H9 (cell line): ENCODE measurements around the gene C13orf46. TPM values are rescaled to one million over a fixed set of nuclear protein-coding genes. Genes with fewer than 3 reads are reported as not detected.

Source experiments
- DNase-seq: peaks from one replicate; pipeline ENCODE4 v3.0.0-alpha.2; 2017
- H2AFZ ChIP-seq: one replicate; pipeline ENCODE4 v1.6.1; 2013; ENCODE audit warnings: mild to moderate bottlenecking, low read length, control low read depth, moderate library complexity
- H2AK5ac ChIP-seq: 2 replicates; pipeline ENCODE4 v1.6.1; 2013; ENCODE audit warnings: low read length, control low read depth, mixed read lengths; ENCODE audit not compliant: insufficient read length
- H2BK120ac ChIP-seq: one replicate; pipeline ENCODE4 v1.6.1; 2013; ENCODE audit warnings: low read depth, mild to moderate bottlenecking, low read length, control low read depth, inconsistent platforms; ENCODE audit not compliant: poor library complexity, severe bottlenecking
- H2BK12ac ChIP-seq: 2 replicates; pipeline ENCODE4 v1.6.1; 2013; ENCODE audit warnings: low read length, control low read depth, mixed read lengths, low read depth; ENCODE audit not compliant: insufficient read length
- H2BK15ac ChIP-seq: 2 replicates; pipeline ENCODE4 v1.6.1; 2013; ENCODE audit warnings: low read depth, low read length, control low read depth
- H2BK20ac ChIP-seq: one replicate; pipeline ENCODE4 v1.6.1; 2013; ENCODE audit warnings: low read depth, mild to moderate bottlenecking, low read length, control low read depth, inconsistent platforms; ENCODE audit not compliant: poor library complexity, severe bottlenecking
- H2BK5ac ChIP-seq: 2 replicates; pipeline ENCODE4 v1.6.1; 2013; ENCODE audit warnings: low read length, control low read depth, mixed read lengths; ENCODE audit not compliant: insufficient read length
- H3K14ac ChIP-seq: 2 replicates; pipeline ENCODE4 v1.6.1; 2013; ENCODE audit warnings: low read length, control low read depth; ENCODE audit not compliant: insufficient read depth
- H3K18ac ChIP-seq: 2 replicates; pipeline ENCODE4 v1.6.1; 2013; ENCODE audit warnings: low read depth, mild to moderate bottlenecking, mixed read lengths, low read length, control low read depth; ENCODE audit not compliant: insufficient read length
- H3K23ac ChIP-seq: 2 replicates; pipeline ENCODE4 v1.6.1; 2013; ENCODE audit warnings: low read length, control low read depth, mixed read lengths, low read depth; ENCODE audit not compliant: insufficient read length
- H3K23me2 ChIP-seq: 2 replicates; pipeline ENCODE4 v1.6.1; 2013; ENCODE audit warnings: low read depth, mild to moderate bottlenecking, mixed read lengths, low read length, control low read depth; ENCODE audit not compliant: insufficient read length, poor library complexity, severe bottlenecking
- H3K27ac ChIP-seq: 2 replicates; pipeline ENCODE4 v1.5.1; 2013; ENCODE audit warnings: low read length, control low read depth, mixed read lengths, low read depth; ENCODE audit not compliant: insufficient read length
- H3K27me3 ChIP-seq: 2 replicates; pipeline ENCODE4 v1.6.1; 2013; ENCODE audit warnings: low read length, control low read depth, inconsistent platforms; ENCODE audit not compliant: insufficient read depth
- H3K4ac ChIP-seq: 2 replicates; pipeline ENCODE4 v1.6.1; 2013; ENCODE audit warnings: low read depth, mild to moderate bottlenecking, control low read depth, inconsistent platforms, low read length, moderate library complexity
- H3K4me1 ChIP-seq: 2 replicates; pipeline ENCODE4 v1.6.1; 2013; ENCODE audit warnings: low read length, control low read depth, inconsistent platforms; ENCODE audit not compliant: insufficient read depth
- H3K4me2 ChIP-seq: 2 replicates; pipeline ENCODE4 v1.6.1; 2013; ENCODE audit warnings: low read length, control low read depth, mixed read lengths; ENCODE audit not compliant: insufficient read length, insufficient read depth
- H3K56ac ChIP-seq: 2 replicates; pipeline ENCODE4 v1.6.1; 2013; ENCODE audit warnings: low read depth, mild to moderate bottlenecking, mixed read lengths, low read length, control low read depth; ENCODE audit not compliant: insufficient read length
- H3K79me1 ChIP-seq: 2 replicates; pipeline ENCODE4 v1.6.1; 2013; ENCODE audit warnings: low read depth, mild to moderate bottlenecking, moderate library complexity, low read length, control low read depth, inconsistent platforms; ENCODE audit not compliant: insufficient read depth, poor library complexity, severe bottlenecking
- H3K79me2 ChIP-seq: 2 replicates; pipeline ENCODE4 v1.6.1; 2013; ENCODE audit warnings: low read length, control low read depth, inconsistent platforms; ENCODE audit not compliant: insufficient read depth
- H3K9ac ChIP-seq: 2 replicates; pipeline ENCODE4 v1.6.1; 2013; ENCODE audit warnings: low read length, control low read depth, mixed read lengths; ENCODE audit not compliant: insufficient read length; ENCODE audit errors: extremely low read depth
- H3K9me3 ChIP-seq: one replicate; pipeline ENCODE4 v1.6.1; 2013; ENCODE audit warnings: low read depth, low read length, inconsistent platforms; ENCODE audit not compliant: control insufficient read depth
- H3T11ph ChIP-seq: one replicate; pipeline ENCODE4 v1.6.1; 2013; ENCODE audit warnings: mild to moderate bottlenecking, low read length, control low read depth, inconsistent platforms
- H4K20me1 ChIP-seq: one replicate; pipeline ENCODE4 v1.6.1; 2013; ENCODE audit not compliant: control insufficient read depth, insufficient read length, insufficient read depth
- H4K5ac ChIP-seq: 2 replicates; pipeline ENCODE4 v1.6.1; 2013; ENCODE audit warnings: low read depth, mild to moderate bottlenecking, mixed read lengths, low read length, control low read depth; ENCODE audit not compliant: insufficient read length
- H4K8ac ChIP-seq: replicated peaks from 2 replicates; pipeline ENCODE4 v1.6.1; 2013; ENCODE audit warnings: low read length, control low read depth, mixed read lengths, low read depth; ENCODE audit not compliant: insufficient read length
- H4K91ac ChIP-seq: 2 replicates; pipeline ENCODE4 v1.6.1; 2013; ENCODE audit warnings: low read depth, mild to moderate bottlenecking, moderate library complexity, mixed read lengths, low read length, control low read depth; ENCODE audit not compliant: insufficient read length
- H3K27ac Mint-ChIP-seq, 3 experiments: 2 replicates in 2 of 3; 3 replicates in 1 of 3; pipeline ENCODE4 v1.8.0; 2020 to 2021; ENCODE audit warnings: mixed read lengths in 3 of 3, mild to moderate bottlenecking in 1 of 3, moderate library complexity in 1 of 3
- H3K27me3 Mint-ChIP-seq: 2 replicates; pipeline ENCODE4 v1.8.0; 2021; ENCODE audit warnings: low read depth, mild to moderate bottlenecking, moderate library complexity, mixed read lengths
- H3K36me3 Mint-ChIP-seq, 3 experiments: 2 replicates in 2 of 3; 3 replicates in 1 of 3; pipeline ENCODE4 v1.8.0; 2020 to 2021; ENCODE audit warnings: low read depth in 3 of 3, mixed read lengths in 3 of 3; ENCODE audit not compliant: insufficient read depth in 1 of 3
- H3K4me1 Mint-ChIP-seq, 2 experiments: 2 replicates each; pipeline ENCODE4 v1.8.0; 2020; ENCODE audit warnings: mixed read lengths in 2 of 2
- H3K4me3 Mint-ChIP-seq, 2 experiments: 2 replicates in 1 of 2; 3 replicates in 1 of 2; pipeline ENCODE4 v1.8.0; 2020 to 2021; ENCODE audit warnings: mild to moderate bottlenecking in 2 of 2, mixed read lengths in 2 of 2, moderate library complexity in 1 of 2
- H3K9me3 Mint-ChIP-seq, 2 experiments: 2 replicates in 1 of 2; 3 replicates in 1 of 2; pipeline ENCODE4 v1.8.0; 2020; ENCODE audit warnings: mild to moderate bottlenecking in 2 of 2, mixed read lengths in 2 of 2, moderate library complexity in 1 of 2
- WGBS: extraction: QIAGEN DNeasy Blood & Tissue Kit; methylation state at CpG from one replicate; pipeline ENCODE4 v1.1.7; 2013; ENCODE audit warnings: missing lambda C conversion rate, low lambda C conversion rate, mixed read lengths; ENCODE audit not compliant: insufficient read length; ENCODE audit errors: extremely low coverage; 5-methylcytosine and 5-hydroxymethylcytosine counted together
- total RNA-seq: library from RNA; stranded (reverse); gene quantifications from 2 replicates; pipeline ENCODE4 v1.2.1, GENCODE V29; 2021
- TF ChIP-seq, protein P1 (sequence below): fragments of 200-600 bp; sonication (generic); conservative IDR thresholded peaks from 3 replicates; pipeline ENCODE4 v1.8.0; 2021; ENCODE audit warnings: antibody characterized with exemption, mild to moderate bottlenecking

Gene C13orf46
- total RNA-seq, 1 experiment from 2014 or later: 0.55 TPM

DNA sequence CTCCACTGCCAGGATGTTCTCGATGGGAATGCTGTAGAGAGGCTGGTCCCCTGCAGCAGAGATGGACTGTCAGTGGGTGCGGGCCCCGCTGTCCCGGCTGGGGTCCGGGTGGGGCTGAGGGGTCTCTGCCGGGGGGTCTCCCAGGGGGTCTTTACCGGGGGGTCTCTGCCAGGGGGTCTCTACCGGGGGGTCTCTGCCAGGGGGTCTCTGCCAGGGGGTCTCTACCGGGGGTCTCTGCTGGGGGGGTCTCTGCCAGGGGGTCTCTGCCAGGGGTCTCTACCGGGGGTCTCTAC is 25.7 kb upstream of the C13orf46 start:
- Histone ChIP-seq H3T11ph (no peak overlapping the region), H3K18ac (no peak overlapping the region), H2AFZ (no peak overlapping the region), H3K9me3 (no peaks in the 10 kb centered on the region), H3K14ac (no peak overlapping the region), H2BK120ac (no peak overlapping the region), H2BK15ac (no peak overlapping the region), H3K4ac (no peak overlapping the region), H3K9ac (no peak overlapping the region), H3K56ac (no peak overlapping the region), H3K4me1 (no peaks in the 10 kb centered on the region), H4K5ac (no peak overlapping the region), H2BK20ac (no peak overlapping the region), H3K23ac (no peak overlapping the region), H2BK5ac (no peak overlapping the region), H2AK5ac (no peak overlapping the region), H3K27ac (no peak overlapping the region), H3K27me3 (no peaks in the 10 kb centered on the region), H2BK12ac (no peak overlapping the region), H3K4me2 (no peak overlapping the region), H4K91ac (no peak overlapping the region), H3K23me2 (no peaks in the 10 kb centered on the region), H3K79me1 (no peaks in the 10 kb centered on the region), H3K79me2 (no peaks in the 10 kb centered on the region), H4K8ac (no peak overlapping the region), H4K20me1 (no peaks in the 10 kb centered on the region)
- Mint-ChIP-seq H3K4me3 (no peak overlapping the region), H3K27ac (no peak overlapping the region), H3K4me1 (0 out of 4 replicates have a peak, but pooled peaks cover 0 to 4% of the 10 kb centered on the region in 2 experiments), H3K27me3 (no peaks in the 10 kb centered on the region), H3K9me3 (no peaks in the 10 kb centered on the region), H3K36me3 (peaks cover 3 to 6% (median 5%) of the 10 kb centered on the region in 3 experiments; a peak in 4 of 7 replicates)
- TF ChIP-seq, protein P1, sequence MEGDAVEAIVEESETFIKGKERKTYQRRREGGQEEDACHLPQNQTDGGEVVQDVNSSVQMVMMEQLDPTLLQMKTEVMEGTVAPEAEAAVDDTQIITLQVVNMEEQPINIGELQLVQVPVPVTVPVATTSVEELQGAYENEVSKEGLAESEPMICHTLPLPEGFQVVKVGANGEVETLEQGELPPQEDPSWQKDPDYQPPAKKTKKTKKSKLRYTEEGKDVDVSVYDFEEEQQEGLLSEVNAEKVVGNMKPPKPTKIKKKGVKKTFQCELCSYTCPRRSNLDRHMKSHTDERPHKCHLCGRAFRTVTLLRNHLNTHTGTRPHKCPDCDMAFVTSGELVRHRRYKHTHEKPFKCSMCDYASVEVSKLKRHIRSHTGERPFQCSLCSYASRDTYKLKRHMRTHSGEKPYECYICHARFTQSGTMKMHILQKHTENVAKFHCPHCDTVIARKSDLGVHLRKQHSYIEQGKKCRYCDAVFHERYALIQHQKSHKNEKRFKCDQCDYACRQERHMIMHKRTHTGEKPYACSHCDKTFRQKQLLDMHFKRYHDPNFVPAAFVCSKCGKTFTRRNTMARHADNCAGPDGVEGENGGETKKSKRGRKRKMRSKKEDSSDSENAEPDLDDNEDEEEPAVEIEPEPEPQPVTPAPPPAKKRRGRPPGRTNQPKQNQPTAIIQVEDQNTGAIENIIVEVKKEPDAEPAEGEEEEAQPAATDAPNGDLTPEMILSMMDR: no peak
- DNase-seq: no peak
- WGBS: no CpG with 5 or more reads among the region's 10 CpGs
